Measurements from ENCODE around the gene ITGB7.

DNA sequence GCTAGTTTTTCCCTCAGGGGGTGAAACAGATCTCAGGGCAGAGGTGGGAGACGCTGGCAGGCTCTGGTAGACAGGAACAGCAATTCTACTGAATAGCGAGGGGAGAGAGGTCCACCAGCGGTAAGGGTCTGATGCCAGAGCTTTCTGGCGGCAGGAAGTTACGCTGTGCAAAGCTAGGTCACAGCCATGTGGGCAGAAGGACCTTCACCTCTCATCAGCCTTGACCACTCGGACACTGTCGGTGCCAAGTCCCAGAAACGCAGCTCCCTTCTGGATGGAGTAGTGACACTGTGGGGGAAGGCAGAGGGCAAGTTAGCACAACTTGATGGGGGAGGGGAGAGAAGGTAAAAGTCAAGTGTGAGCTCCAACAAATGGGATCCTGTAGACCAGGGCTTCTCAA is 36.8 kb downstream of the ITGB7 start:
- TF ChIP-seq POLR2A (IDR thresholded peaks at IDR 0.05): peak; percentile 85
- TF ChIP-seq, protein P1, sequence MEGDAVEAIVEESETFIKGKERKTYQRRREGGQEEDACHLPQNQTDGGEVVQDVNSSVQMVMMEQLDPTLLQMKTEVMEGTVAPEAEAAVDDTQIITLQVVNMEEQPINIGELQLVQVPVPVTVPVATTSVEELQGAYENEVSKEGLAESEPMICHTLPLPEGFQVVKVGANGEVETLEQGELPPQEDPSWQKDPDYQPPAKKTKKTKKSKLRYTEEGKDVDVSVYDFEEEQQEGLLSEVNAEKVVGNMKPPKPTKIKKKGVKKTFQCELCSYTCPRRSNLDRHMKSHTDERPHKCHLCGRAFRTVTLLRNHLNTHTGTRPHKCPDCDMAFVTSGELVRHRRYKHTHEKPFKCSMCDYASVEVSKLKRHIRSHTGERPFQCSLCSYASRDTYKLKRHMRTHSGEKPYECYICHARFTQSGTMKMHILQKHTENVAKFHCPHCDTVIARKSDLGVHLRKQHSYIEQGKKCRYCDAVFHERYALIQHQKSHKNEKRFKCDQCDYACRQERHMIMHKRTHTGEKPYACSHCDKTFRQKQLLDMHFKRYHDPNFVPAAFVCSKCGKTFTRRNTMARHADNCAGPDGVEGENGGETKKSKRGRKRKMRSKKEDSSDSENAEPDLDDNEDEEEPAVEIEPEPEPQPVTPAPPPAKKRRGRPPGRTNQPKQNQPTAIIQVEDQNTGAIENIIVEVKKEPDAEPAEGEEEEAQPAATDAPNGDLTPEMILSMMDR (IDR thresholded peaks at IDR 0.05): no peak

Measured in right lobe of liver (tissue), 4 donors.